Ureter (tissue), 1 donor: ENCODE data around the gene CABLES2. TPM values are rescaled to one million over a fixed set of nuclear protein-coding genes. Genes with fewer than 3 reads are reported as not detected.

Experiments
- DNase-seq: peaks from one replicate; pipeline ENCODE4 v3.0.0-alpha.2; 2020; ENCODE audit warnings: low spot score
- total RNA-seq: library from RNA; stranded (reverse); gene quantifications from one replicate; pipeline ENCODE4 v1.2.4, GENCODE V29; 2023
- donor health status: DM: yes; HTN: yes; CAD: no.

The CABLES2 gene
- total RNA-seq, 1 donor from 2014 or later: 4.0 TPM

GRCh38 chr20:62418709-62419487 lies 11.8 kb upstream of the CABLES2 start:
- DNase-seq: no peak

- no peak for DNase-seq
These were observed 11.1 kb upstream of the CABLES2 start for GRCh38 chr20:62417981-62418708.

GRCh38 chr20:62416651-62417637 lies 9.9 kb upstream of the CABLES2 start:
- no peak for DNase-seq

- DNase-seq: no peak
These were observed 8.4 kb upstream of the CABLES2 start for GRCh38 chr20:62415354-62416111.

- DNase-seq: no peak
These were observed 6.9 kb upstream of the CABLES2 start for GRCh38 chr20:62413896-62414481.

- no peak for DNase-seq
These were observed 6.0 kb upstream of the CABLES2 start for GRCh38 chr20:62413025-62413570.

- DNase-seq: no peak
These were observed 5.3 kb upstream of the CABLES2 start for GRCh38 chr20:62412194-62413024.

GRCh38 chr20:62411479-62412193 lies 4.6 kb upstream of the CABLES2 start:
- no peak for DNase-seq

- no peak for DNase-seq
These were observed 3.8 kb upstream of the CABLES2 start for GRCh38 chr20:62410746-62411478.

GRCh38 chr20:62409931-62410745 lies 3.1 kb upstream of the CABLES2 start:
- peak; percentile 68 for DNase-seq

- no peak for DNase-seq
These were observed 2.2 kb upstream of the CABLES2 start for GRCh38 chr20:62409086-62409853.

GRCh38 chr20:62408640-62409039 lies 1.6 kb upstream of the CABLES2 start:
- DNase-seq: no peak

- no peak for DNase-seq
These were observed 970 bp upstream of the CABLES2 start for GRCh38 chr20:62408055-62408454.

GRCh38 chr20:62406635-62407176 lies 379 bp downstream of the CABLES2 start:
- no peak for DNase-seq

GRCh38 chr20:62405981-62406513 lies 1.0 kb downstream of the CABLES2 start:
- DNase-seq: no peak
